NCI-H1436 (cell line): ENCODE measurements around the gene DDX51.

Experiments
- DNase-seq: peaks from one replicate; lab custom pipeline; 2025; lab: John Stamatoyannopoulos, UW

The DDX51 gene

DNA sequence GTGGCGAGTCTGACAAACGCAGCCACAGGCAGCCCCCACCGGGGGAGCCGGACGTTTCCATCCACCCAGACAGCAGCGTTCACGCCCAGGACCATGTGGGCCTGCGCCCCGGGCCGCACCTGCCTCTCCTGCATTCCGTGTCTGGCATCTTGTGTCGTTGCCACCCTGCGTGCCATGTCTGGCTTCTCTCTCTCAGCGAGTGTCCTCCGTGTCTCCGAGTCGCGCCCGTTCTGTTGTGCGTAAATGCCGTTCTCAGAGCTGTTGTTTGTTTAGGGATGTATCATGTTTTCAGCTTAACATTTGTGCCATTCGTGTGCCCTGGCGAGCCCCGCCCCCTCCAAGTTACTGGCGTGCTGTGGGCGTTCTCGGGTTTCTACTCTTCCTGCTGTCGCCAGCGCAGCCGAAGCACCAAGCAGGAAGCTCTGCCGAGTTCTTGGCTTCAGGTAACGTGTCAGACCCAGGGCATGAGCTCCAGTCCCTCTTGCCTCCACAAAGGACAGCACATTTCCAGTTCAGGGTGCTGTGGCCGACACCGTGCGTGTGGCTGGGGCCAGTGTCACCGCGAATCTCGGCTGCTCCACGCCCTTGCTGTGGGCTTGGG, 34.8 kb upstream of the DDX51 start:
- peak; percentile 31 for DNase-seq

DNA sequence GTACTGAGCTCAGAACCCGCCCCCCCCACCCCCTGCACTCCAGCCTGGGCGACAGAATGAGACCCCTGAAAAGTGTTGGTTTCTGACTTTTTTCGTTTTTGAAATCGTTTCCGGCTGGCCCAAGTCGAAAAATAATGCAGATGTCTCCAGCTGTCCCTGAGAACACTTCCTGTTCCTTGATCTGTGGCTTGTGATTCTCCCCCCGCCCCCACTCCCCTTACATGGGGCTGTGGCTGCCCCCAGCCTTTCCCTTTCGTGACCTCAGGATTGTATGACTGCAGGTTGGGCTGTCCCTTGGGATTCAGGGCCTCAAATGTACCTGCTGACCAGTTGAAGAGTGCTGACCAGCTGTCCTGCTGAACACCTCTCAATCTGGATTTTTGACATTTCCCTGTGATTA, 34.2 kb upstream of the DDX51 start:
- DNase-seq = no peak

DNA sequence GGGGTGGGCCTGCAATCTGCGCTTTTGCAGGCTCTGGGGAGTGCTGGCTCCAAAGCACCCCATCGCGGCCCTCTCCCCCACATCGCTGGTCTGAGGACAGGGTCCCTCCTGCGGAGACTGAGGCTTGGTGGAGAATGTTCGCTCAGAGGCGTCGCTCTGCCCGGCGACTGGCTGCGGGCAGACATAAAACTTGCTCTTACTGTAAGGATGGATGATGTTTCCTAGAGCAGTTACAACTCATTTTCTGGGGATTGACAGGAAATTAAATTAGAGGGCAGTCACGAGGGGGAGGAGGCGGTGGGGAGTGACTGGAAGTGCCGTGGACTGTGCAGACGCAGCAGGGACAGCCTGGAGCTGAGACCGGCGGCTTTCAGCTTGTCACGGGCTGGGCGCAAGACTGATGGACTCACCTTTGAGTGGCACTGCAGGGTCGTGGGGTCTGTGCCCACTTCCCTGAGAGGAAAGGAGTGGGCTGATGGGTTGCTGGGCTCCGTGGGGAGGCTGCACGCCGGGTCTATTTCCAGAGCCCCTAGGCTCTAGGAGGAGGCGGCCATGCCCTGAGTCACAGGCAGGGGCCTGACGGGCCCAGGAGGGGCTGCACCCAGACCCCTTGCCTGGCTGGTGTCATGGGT, 32.9 kb upstream of the DDX51 start:
- no peak for DNase-seq

DNA sequence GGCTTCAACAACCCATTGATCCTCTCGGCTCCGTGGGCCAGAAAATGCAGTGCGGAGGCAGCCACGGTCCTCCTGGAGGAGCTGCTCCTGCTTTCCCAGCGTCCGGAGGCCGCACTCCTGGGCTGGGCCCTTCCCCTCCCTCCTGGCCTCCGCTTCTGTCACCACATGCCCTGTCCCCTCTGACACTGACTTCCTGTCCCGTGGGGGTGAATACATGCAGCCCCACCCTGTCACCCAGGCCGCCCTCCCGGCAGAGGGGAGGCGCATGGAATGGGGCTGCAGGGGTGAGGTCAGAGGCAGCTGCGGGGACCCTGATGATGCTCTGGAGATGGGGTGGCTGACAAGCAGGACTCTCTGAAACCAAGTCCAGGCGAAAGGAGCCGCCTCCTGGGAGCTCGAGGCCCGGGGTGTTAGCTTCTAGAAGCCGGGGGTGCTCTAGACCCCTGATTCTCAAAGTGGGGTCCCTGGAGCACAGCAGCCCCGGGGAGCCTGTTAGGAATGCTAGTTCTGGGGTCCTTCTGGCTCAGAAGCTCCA, 32.3 kb upstream of the DDX51 start:
- no peak for DNase-seq

DNA sequence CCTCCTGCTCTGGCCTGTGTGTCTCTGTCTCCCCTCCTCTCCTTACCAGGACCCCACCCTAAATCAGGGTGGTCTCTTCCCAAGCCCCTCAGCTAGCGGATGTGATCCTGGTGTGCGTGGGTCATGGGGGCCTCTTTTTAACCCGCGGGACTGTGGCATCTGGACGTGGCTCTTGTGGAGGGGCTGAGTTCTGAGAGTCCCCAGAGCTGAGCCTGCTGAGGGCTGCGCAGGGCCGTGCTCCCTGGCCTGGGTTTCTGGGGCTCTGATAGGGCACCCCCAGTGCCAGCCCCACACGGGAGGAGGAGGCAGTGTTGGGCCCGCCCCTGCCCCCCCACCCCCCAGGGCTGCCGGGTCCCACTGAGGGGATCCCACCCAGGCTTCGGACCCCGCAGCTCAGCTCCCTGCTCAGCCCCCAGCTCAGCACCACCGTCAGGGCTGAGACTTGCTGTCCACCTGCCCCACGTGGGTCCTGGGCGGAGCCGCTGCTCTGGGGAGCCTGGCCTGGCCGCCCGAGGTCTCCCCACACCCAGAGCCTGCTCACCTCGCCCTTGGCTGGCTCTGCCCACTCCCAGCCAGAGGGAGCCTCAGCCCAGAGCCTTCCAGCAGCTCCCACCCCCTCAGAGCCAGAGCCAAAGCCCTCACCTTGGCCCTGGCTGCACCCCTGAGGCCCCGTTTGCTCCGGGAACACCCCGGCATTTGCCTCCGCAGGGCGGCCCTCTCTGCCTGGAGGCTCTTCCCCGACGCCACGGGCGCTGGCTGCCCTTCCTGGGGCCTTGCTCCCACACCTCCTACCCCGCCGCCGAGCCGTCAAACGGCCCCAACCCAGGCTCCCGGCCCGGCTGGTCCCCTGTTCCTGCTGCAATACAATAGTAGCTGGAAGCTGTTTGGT, 31.6 kb upstream of the DDX51 start:
- no peak for DNase-seq

DNA sequence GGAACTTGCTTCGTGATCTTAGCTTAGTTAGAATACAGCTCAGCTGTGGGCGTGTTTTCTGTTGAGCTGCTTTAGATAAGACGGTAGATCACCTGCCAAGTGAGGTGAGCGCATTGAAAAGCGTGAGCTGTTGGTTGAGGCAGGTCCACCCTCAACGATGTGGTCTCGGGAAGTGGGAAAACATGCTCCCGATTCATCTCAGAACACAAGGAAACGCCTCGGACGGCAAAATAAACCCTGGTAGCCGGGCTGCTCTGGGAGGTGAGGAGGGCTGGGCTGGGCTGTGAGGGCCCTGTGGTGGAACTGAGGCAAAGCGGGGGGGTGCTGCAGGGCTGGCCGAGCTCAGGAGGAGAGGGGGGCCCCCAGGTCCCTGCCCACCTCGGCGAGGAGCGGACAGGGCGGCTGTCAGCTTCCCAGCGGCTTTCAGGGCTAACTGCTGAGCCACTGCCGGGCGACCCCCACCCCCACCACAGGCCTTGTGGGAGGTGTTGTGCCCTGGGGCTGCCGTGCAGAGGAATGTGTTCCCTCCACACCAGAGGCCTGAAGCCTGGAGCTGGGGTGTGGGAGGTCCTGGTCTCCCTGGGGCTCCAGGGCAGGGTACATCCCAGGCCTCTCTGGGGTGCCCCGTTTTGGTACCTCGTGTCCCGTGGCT, 30.8 kb upstream of the DDX51 start:
- no peak for DNase-seq

DNA sequence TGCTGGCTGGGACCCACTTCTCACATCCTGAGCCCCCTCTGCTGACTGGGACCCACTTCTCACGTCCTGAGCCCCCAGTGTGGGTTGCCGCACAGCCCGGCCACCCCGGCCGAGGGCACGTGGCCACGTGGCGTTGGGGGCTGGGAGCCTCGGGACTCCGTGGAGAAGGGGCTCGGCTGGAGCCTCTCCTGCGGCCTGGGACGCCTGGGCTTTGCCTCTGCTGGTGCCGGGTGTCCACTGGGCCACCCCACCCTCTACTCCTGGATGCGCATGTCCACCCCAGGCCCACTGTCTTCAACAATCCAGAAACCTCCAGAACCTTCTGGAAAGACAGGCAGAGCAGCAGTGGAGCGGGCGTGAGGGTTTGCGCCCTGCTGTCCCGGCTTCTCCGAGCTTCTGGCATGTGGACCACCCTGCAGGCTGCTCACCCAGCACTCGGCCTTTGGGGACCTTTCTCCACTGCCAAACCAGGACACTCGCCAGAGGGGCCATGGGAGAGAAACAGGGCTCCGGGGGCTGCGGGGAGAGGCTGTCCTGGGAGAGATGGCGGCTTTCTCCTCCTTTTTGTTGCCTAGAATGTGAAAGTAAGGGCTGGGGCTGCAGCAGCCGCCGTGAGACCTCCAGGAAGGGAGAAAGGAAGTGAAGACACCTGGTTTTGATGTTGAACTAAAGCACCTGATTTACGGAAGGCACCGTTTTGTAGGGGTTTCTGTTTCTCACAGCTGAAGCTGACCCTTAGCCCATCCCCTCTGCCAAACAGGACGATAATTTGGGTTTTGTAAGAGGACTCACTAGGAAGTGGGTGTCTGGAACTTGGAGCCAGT, 30.1 kb upstream of the DDX51 start:
- no peak for DNase-seq

DNA sequence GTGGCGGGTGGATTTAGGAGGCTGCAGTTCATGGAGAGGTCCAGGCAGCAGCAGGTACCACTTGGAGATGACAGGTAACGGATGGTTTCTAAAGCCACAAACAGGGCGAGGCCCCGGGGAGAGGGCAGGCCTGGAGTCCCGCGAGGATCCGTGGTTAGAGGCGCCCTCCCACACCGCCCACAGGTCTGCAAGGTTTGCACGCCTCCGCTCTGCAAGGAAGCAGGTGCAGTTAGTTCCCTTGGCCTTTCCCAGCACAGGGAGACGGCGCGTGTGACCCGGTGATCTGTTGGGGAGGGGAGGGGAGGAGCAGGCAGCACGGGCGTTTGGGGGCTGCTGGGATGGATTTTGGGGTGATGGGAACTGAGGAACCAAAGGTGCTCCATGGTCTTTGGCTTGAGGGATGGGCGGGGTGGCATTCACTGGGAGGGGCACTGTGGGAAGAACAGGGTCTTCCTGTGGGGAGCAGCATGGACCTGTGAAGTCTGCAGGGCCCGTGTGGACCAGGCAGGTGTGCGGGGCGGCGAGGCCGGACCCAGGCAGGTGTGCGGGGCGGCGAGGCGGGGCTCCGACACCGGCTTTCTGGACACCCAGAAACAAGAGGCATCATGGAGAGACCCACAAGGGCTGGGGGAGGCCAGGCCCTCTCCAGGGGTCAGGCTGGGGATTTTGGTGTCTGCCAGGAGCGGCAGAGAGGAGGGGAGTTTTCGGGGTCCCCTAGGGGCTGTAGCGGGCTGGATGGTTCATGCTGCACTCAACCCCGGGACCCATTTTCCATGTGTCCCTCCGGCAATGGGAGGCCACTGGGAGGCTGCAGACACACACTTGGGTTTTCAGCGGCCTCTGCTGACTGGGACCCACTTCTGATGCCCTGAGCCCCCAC, 29.3 kb upstream of the DDX51 start:
- DNase-seq = no peak

DNA sequence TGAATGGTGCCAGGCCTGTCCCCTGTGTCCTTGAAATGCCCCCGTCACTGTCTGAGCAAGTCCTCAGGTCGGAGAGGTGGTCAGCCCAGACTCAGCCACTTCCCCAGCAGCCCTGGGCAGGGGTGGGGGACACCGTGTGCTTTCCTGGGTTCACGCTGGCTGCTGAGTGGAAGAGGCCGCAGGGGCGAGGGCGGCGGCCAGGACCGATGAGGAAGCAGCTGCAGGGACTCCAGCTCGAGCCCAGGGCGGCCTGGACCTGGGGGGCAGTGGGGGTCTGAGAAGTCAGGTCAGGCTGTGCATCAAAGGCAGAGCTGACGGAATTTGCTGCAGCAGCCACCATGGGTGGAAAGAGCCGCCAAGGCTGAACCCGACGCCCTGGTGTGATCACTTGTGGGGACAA, 28.5 kb upstream of the DDX51 start:
- no peak for DNase-seq

DNA sequence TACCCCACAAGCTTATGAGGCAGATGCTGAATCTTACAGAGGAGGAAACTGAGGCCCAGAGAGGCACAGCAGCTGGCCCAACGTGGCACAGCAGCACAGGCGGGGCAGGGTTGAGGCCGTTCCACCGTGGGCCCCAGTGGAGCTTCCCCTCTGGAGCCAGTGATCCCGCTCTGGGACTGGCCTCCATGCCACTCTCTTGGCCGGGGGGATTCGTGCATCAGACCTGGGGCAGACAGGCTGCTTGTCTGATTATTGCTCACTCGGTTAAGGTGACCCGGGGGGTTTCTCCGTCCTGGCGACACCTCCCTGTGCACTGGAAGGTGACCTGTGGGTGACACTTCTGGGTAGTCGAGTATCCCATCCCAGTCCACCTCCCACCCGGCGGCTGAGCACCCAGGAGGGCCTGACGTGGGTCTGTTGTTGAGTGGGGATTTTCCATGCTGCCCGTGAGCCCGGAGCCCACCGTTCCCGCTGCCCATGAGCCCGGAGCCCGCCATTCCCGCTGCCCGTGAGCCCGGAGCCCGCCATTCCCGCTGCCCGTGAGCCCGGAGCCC, 27.9 kb upstream of the DDX51 start:
- DNase-seq = no peak

DNA sequence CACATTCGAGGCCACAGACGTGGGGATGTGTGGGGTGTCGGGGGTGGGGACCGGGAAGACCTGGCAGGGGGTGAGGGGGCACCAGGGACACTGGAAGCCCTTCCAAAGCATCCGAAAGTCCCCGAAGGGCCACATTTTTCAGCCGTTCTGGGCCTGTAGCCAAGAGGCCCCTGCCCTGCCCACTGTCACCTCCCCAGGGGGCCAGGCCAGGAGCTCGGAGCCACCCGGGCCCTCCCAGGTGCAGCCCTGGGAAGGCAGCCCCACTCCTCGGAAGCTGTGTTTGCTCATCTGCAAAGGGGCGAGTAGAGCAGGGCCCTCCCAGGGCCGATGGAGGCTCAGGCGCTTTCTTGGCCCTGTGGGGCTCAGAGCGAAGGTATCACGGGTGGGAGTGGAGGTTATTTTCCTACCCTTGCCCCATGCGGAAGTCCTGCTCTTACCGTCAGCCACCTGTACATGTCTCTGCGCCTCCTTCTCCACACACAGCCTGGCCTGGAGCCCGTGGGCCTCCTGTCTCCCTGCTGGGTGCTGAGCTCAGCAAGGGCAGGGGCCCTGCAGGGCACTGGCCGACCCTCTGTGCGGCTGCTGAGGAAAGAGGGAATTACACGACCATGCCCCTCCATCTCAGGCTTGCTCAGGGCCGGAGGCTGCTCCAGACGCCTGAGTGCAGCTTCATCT, 27.3 kb upstream of the DDX51 start:
- no peak for DNase-seq

DNA sequence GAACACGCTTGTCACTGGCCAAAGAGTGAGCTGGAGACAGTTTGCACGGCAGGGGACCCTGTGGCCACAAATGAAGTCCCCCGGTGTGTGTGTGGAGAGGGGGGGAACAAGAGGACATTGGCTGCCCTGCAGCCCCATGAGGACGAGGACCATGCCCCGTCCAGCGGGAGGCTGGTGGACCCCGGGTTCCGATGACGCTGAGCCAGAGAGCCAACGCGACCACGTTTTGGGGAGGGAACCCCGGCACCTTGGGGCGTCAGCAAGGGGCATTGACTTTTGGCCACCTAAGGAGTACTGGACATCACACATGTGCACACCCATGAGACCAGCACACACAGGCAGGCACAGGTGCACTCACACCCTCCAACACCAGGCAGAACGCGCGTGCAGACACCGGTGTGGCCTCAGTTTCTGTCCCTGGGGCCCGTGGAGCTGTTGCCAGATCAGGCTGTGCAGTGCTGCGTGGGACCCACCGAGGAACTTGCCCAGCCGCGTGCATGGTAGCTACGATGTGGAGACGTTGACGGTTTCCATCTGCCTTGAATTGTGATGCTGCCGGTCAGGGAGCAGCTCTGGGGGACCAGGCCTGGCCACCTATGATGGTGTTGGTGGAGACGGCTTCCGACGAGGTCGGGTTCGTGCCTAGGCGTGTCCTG, 26.6 kb upstream of the DDX51 start:
- DNase-seq = no peak

DNA sequence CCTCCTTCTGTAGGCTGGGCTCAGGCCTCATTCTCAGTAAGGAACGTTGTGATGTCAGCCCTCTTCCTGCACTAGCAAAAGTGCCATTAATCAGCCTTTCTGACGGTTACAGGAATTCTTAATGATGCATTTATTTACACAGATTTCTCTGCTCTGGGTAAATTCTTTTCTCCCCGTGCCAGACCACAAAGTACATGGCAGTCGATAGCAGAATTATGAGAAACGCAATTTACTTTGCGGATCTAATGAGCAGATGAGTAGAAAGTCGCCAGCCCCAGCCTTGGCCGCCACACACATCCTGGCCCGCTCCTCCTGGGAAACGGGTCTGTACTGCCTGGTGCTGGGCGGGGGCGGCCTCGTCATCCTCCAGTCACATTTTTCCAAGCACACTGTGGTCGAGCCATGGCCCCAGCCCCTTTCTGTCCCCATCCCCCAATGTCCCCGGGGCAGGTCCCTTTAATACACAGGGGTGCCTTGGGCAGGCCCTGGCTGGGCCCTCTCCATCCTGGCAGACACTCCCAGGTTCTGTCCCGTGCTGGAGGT, 26.0 kb upstream of the DDX51 start:
- DNase-seq = no peak

DNA sequence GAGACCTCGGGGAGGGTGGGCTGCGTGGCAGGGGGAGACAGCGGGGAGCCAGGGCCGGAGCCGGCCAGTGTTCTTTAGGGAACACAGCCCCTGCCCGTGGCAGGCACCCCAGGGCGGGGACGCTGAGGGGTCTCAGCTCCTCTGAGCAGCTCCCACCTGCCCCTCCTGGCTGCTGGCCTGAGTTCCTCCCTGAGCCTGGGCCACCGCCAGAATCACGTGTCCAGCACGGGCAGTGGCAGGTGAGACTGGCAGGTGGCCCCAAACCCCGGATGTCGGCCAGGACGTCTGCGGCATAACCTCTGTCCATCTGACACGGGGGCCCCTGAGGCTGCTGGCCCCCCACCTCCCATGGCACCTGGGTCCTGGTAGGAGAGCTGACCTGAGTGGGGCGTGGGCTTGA, 25.3 kb upstream of the DDX51 start:
- DNase-seq = no peak

DNA sequence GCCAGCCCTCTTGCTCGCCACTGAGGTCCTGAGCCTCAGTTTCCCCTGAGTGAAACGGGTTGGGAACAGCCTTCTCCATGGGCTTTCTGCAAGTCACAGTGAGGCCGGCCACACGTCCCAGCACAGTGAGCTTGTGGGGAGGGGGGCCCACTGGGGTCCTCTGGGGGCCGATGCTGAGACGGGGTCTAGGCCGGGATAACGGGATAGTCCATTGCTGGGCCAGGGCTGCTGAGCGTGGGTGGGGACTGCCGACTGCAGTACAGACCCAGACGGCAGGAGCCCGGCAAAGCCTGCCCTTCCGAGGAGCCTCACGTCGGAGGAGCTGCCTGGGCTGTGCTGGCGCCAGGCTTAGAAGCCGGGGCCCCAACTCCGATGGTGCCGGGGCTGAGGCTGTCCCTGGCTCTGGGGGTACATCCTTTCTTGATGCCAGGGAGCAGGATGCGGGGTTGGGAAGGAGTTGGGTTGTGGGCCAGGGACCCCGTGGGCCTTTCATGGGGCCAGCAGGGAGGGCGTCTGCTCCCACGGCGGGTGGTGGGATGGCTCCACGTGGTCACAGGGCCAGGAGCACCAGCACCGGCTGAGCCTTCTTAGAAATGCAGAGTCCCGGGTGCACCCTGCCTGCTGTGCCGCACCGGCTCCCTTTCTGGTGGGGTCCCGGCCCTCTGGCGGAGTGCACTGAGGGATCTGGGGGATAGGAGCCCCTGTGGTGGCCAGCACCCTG, 24.4 kb upstream of the DDX51 start:
- no peak for DNase-seq

DNA sequence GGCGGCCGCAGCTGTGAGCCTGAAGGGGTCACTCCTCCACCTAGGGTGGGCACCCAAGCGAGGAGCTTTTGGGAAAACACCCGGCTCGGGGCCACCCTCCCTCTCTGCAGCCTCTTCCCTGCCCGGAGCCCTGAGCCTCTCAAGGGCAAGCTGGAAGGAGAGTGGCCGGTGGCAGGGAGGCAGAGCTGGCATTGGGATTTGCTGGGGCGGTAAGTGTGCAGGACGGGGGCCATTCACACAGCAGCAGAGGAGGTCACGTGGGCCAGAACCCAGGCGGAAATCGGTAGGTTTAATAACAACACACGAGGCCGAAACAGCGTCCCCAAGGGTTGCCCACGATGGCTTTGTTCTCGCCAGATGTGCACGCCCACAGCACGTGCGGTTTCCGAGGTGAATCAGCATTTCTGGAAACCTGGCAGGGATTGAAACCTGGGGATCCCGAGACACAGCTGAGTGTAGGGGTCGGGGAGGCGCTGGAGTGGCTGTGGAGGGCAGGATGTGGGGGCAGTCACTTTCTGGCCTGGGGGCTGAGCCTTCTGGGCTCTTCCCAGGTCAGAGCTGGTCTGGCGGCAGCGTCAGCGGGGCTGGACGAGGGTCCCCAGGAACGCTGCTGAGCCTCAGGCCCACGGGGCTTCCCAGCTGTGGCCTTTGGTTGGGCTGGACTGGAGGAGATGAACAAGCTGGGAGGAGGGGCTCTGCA, 23.6 kb upstream of the DDX51 start:
- no peak for DNase-seq

DNA sequence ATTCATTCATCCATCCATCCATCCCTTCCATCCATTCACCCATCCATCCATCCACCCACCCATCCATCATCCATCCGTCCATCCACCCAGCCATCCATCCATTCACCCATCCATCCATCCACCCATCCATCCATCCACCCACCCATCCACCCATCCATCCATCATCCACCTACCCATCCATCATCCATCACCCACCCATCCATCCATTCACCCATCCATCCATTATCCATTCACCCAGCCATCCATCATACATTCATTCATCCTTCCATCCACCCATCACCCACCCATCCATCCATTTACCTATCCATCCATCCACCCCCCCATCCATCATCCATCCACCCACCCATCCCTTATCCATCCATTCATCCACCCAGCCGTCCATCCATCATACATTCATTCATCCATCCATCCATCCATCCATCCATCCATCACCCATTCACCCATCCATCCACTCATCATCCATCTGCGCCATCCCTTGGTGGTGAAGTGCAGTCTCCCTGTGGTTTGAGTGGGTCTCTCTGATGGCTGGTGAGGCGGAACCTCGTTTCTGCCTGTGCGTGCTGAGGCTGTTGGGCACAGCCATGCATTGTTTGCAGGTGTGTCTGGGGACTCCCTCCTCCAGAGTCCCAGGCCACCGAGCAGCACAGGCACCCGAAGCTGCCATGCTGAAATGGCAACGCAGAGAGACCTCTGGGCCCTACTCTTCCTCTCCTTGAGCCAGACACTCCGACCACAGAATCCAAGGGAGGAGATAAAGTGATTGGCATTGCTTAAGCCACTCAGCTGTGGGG, 22.9 kb upstream of the DDX51 start:
- no peak for DNase-seq
